Endothelial cell of umbilical vein (primary cell): Measurements from ENCODE around the gene ZNF611. TPM values are rescaled to one million over a fixed set of nuclear protein-coding genes. Genes with fewer than 3 reads are reported as not detected.

ENCODE experiments used
- BruUV-seq: library from RNA; stranded (reverse); fragments of 400-500 nt; replicated peaks from 2 replicates; lab custom pipeline; 2021; lab: Mats Ljungman, UMichigan
- CTCF ChIA-PET: fragments of 300-600, 350-600 bp; sonication (Branson Sonifier 250); formaldehyde crosslinking; loops from one replicate; lab custom pipeline; 2021; ENCODE audit warnings: antibody characterized with exemption, inconsistent platforms; lab: Charles Lee
- POLR2A ChIA-PET: fragments of 300-600, 350-600 bp; sonication (Branson Sonifier 250); formaldehyde crosslinking; loops from one replicate; lab custom pipeline; 2021; ENCODE audit warnings: antibody characterized with exemption, inconsistent platforms; lab: Charles Lee
- DNase-seq: peaks from one replicate; pipeline ENCODE4 v3.0.0-alpha.2; 2011; ENCODE audit warnings: low read depth, low spot score
- FAIRE-seq: peaks from 2 replicates; lab custom pipeline; 2011; peaks lifted over from hg19 to GRCh38; lab: Jason Lieb, UNC
- H2AFZ ChIP-seq: 2 replicates; pipeline ENCODE4 v1.6.0; 2012; ENCODE audit warnings: low read depth, low read length, control low read depth, inconsistent platforms
- H3K27ac ChIP-seq: 2 replicates; pipeline ENCODE4 v1.5.1; 2011; ENCODE audit warnings: low read depth, mild to moderate bottlenecking, control low read depth, low read length, moderate library complexity; ENCODE audit not compliant: insufficient read depth
- H3K27me3 ChIP-seq, 2 experiments: 2 replicates each; pipeline versions ENCODE4 v1.6.0 to v1.6.1; 2011; ENCODE audit warnings: low read length in 2 of 2, mixed read lengths in 1 of 2; ENCODE audit not compliant: control insufficient read depth in 2 of 2, insufficient read depth in 2 of 2
- H3K36me3 ChIP-seq, 2 experiments: 2 replicates in 1 of 2; 3 replicates in 1 of 2; pipeline ENCODE4 v1.5.1; 2011; ENCODE audit warnings: low read length in 2 of 2, mild to moderate bottlenecking in 1 of 2, moderate library complexity in 1 of 2; ENCODE audit not compliant: control insufficient read depth in 2 of 2, insufficient read depth in 2 of 2; ENCODE audit errors: extremely low read depth in 1 of 2
- H3K4me1 ChIP-seq: 3 replicates; pipeline ENCODE4 v1.5.1; 2011; ENCODE audit warnings: mild to moderate bottlenecking, low read length; ENCODE audit not compliant: control insufficient read depth, insufficient read depth; ENCODE audit errors: extremely low read depth
- H3K4me2 ChIP-seq: 2 replicates; pipeline ENCODE4 v1.6.1; 2011; ENCODE audit warnings: low read length, control low read depth, mixed read lengths; ENCODE audit not compliant: insufficient read depth
- H3K4me3 ChIP-seq, 3 experiments: fragments of 200-600 bp in 1 of 3; sonication (generic), shearing (Covaris generic) in 1 of 3; replicated peaks in 1 of 3; 2 replicates each; pipeline ENCODE4 v1.5.1; 2011 to 2016; ENCODE audit warnings: control low read depth in 3 of 3, low read length in 3 of 3, mild to moderate bottlenecking in 2 of 3, inconsistent platforms in 1 of 3, low read depth in 1 of 3, moderate library complexity in 1 of 3; ENCODE audit not compliant: insufficient read depth in 1 of 3
- H3K79me2 ChIP-seq: 2 replicates; pipeline ENCODE4 v1.6.0; 2012; ENCODE audit warnings: low read length, inconsistent platforms; ENCODE audit not compliant: control insufficient read depth, insufficient read depth
- H3K9ac ChIP-seq: replicated peaks from 2 replicates; pipeline ENCODE3; 2011; ENCODE audit warnings: low read length, control low read depth; ENCODE audit not compliant: insufficient read depth; ENCODE audit errors: extremely low read depth
- H3K9me1 ChIP-seq: replicated peaks from 3 replicates; pipeline ENCODE4 v1.6.0; 2011; ENCODE audit warnings: mild to moderate bottlenecking, low read length; ENCODE audit not compliant: control insufficient read depth, insufficient read depth; ENCODE audit errors: extremely low read depth
- H3K9me3 ChIP-seq: replicated peaks from 2 replicates; pipeline ENCODE4 v1.5.1; 2012; ENCODE audit warnings: low read length, inconsistent platforms; ENCODE audit not compliant: control insufficient read depth, insufficient read depth
- H4K20me1 ChIP-seq: replicated peaks from 2 replicates; pipeline ENCODE3; 2011; ENCODE audit warnings: mild to moderate bottlenecking, low read length; ENCODE audit not compliant: control insufficient read depth, insufficient read depth; ENCODE audit errors: extremely low read depth
- CTCF ChIP-seq, 2 donors: IDR thresholded peaks; 1 replicate in 1 of 2; 2 replicates in 1 of 2; pipeline ENCODE4 v1.5.1; 2011; ENCODE audit warnings: low read length in 2 of 2, mild to moderate bottlenecking in 2 of 2, moderate library complexity in 2 of 2, control low read depth in 1 of 2, inconsistent platforms in 1 of 2, low read depth in 1 of 2; ENCODE audit not compliant: insufficient read depth in 1 of 2; ENCODE audit errors: extremely low read depth in 1 of 2
- EZH2 ChIP-seq: IDR thresholded peaks from 2 replicates; pipeline ENCODE4 v1.6.1; 2012; ENCODE audit warnings: borderline replicate concordance, low read depth, mild to moderate bottlenecking, moderate library complexity, low read length, inconsistent platforms; ENCODE audit not compliant: severe bottlenecking
- FOS ChIP-seq: IDR thresholded peaks from 2 replicates; pipeline ENCODE4 v1.6.1; 2011; ENCODE audit warnings: mild to moderate bottlenecking, low read length, moderate library complexity, borderline replicate concordance; ENCODE audit not compliant: insufficient read depth
- GATA2 ChIP-seq: IDR thresholded peaks from 2 replicates; pipeline ENCODE4 v1.7.0; 2011; ENCODE audit warnings: low read depth, mild to moderate bottlenecking, moderate library complexity, mixed read lengths, low read length; ENCODE audit not compliant: insufficient read length, insufficient read depth
- JUN ChIP-seq: IDR thresholded peaks from 2 replicates; pipeline ENCODE4 v1.6.1; 2011; ENCODE audit warnings: borderline replicate concordance, low read depth; ENCODE audit not compliant: insufficient read length, insufficient read depth
- MYC ChIP-seq: IDR thresholded peaks from one replicate; pipeline ENCODE4 v1.6.1; 2011; ENCODE audit warnings: mild to moderate bottlenecking, low read depth, low read length
- POLR2A ChIP-seq: IDR thresholded peaks from 2 replicates; pipeline ENCODE4 v1.6.1; 2012; ENCODE audit warnings: low read depth, mild to moderate bottlenecking, control low read depth, low read length
- POLR2AphosphoS5 ChIP-seq: IDR thresholded peaks from 2 replicates; pipeline ENCODE4 v1.6.1; 2012; ENCODE audit warnings: low read depth, mild to moderate bottlenecking, control low read depth, low read length, moderate library complexity; ENCODE audit not compliant: insufficient read depth
- dilution Hi-C: fragments of 300-500 bp; cut with MboI; formaldehyde crosslinking; loops from one replicate; pipeline ENCODE4 v1.15.0; 2019; ENCODE audit warnings: low sequenced_read_pairs; ENCODE audit not compliant: extremely low pct_ligation_motif_present
- intact Hi-C: fragments of 100-400 bp; cut with micrococcal nuclease; formaldehyde crosslinking; loops from one replicate; pipeline ENCODE4 v1.10.0; 2022
- polyA plus RNA-seq, 4 experiments: library from polyadenylated mRNA; depleted of rRNA in 3 of 4; stranded (reverse) in 3 of 4; unstranded in 1 of 4; fragments of >200 nt; gene quantifications; 2 replicates each; pipeline versions ENCODE4 v1.2.1 to v1.2.3, GENCODE V29; 2011 to 2012; ENCODE audit warnings: missing spikeins in 1 of 4
- total RNA-seq: library from RNA; stranded (reverse); gene quantifications from 2 replicates; pipeline ENCODE4 v1.2.3, GENCODE V29; 2021
- TF ChIP-seq, protein P1 (sequence below): IDR thresholded peaks from 2 replicates; pipeline ENCODE4 v1.6.1; 2011; ENCODE audit not compliant: insufficient read depth, insufficient read length

Gene ZNF611
- total and polyA plus RNA-seq, 2 donors (not counting 3 experiments of a cell fraction or from before 2014, with no cell fraction given) = 3.1 to 20.0 TPM

- H3K9me1 ChIP-seq = no peaks in the 10 kb centered on the region
- H3K4me2 ChIP-seq = no peak overlapping the region
- no peak for DNase-seq
- no TSS peak for BruUV-seq
- no peaks in the 10 kb centered on the region for H3K9me3 ChIP-seq
- H2AFZ ChIP-seq = no peak overlapping the region
- TF ChIP-seq POLR2AphosphoS5 = no peak
- TF ChIP-seq FOS = no peak
- no peak for TF ChIP-seq EZH2
- TF ChIP-seq, protein P1, sequence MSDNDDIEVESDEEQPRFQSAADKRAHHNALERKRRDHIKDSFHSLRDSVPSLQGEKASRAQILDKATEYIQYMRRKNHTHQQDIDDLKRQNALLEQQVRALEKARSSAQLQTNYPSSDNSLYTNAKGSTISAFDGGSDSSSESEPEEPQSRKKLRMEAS = no peak
- no peak for TF ChIP-seq POLR2A
- H4K20me1 ChIP-seq = no peaks in the 10 kb centered on the region
- ChIA-PET CTCF (no interaction called here), POLR2A (no interaction called here)
- intact Hi-C loops (no loop called here), dilution Hi-C loops (no loop called here)
- no peaks in the 10 kb centered on the region for H3K27me3 ChIP-seq
- H3K79me2 ChIP-seq = peaks cover 60% of the 10 kb centered on the region
- no peak overlapping the region for H3K27ac ChIP-seq
- no peak for FAIRE-seq
- H3K9ac ChIP-seq = no peak overlapping the region
- H3K4me3 ChIP-seq = no peak overlapping the region
- no peaks in the 10 kb centered on the region for H3K36me3 ChIP-seq
- no peaks in the 10 kb centered on the region for H3K4me1 ChIP-seq
Measured at GRCh38 chr19:52667972-52668371, 66.9 kb downstream of the ZNF611 start.

- POLR2A ChIA-PET = no interaction called here
- Histone ChIP-seq H3K9me3 (no peaks in the 10 kb centered on the region), H3K4me2 (no peak overlapping the region), H2AFZ (no peak overlapping the region), H3K9ac (no peak overlapping the region), H3K79me2 (peaks cover 52% of the 10 kb centered on the region), H3K27ac (no peak overlapping the region), H3K4me3 (no peak overlapping the region), H4K20me1 (no peaks in the 10 kb centered on the region), H3K36me3 (no peaks in the 10 kb centered on the region), H3K27me3 (no peaks in the 10 kb centered on the region), H3K4me1 (no peaks in the 10 kb centered on the region), H3K9me1 (no peaks in the 10 kb centered on the region)
- FAIRE-seq (no peak), DNase-seq (no peak)
- TF ChIP-seq CTCF (IDR thresholded peaks at IDR 0.05; ENCODE audit: extremely low read depth in 1 of 2, insufficient read depth in 1 of 2, low read depth in 1 of 2, low read length in 2 of 2) = no peak
- no peak for TF ChIP-seq POLR2A
- TF ChIP-seq, protein P1 = no peak
- TF ChIP-seq POLR2AphosphoS5 = no peak
- no peak for TF ChIP-seq EZH2
- TF ChIP-seq GATA2 = no peak
- TF ChIP-seq MYC = no peak
- no peak for TF ChIP-seq JUN
- no peak for TF ChIP-seq FOS
- intact Hi-C loops (no loop called here), dilution Hi-C loops (no loop called here)
- BruUV-seq = no TSS peak
- CTCF ChIA-PET = no interaction called here
Measured at GRCh38 chr19:52666506-52666905, 68.3 kb downstream of the ZNF611 start.
